GM21526 (cell line): ENCODE results near the gene PRRC2B.

Experiments
- ATAC-seq: cut with Tn5 transposase; IDR thresholded peaks from one replicate; pipeline ENCODE4 v1.9.1; 2021; ENCODE audit warnings: moderate library complexity; ENCODE audit not compliant: unreplicated experiment, low FRiP score

Gene PRRC2B

GRCh38 chr9:131406563-131407436, 12.9 kb downstream of the PRRC2B start:
- no peak for ATAC-seq

- no peak for ATAC-seq
Observed at GRCh38 chr9:131407717-131408195, 13.9 kb downstream of the PRRC2B start.

- ATAC-seq, result no peak
Observed at GRCh38 chr9:131409458-131409992, 15.6 kb downstream of the PRRC2B start.

GRCh38 chr9:131410044-131410491, 16.2 kb downstream of the PRRC2B start:
- ATAC-seq, result no peak

- no peak for ATAC-seq
Observed at GRCh38 chr9:131411719-131412681, 18.1 kb downstream of the PRRC2B start.

- ATAC-seq, result no peak
Observed at GRCh38 chr9:131416509-131416908, 22.6 kb downstream of the PRRC2B start.

GRCh38 chr9:131417264-131418142, 23.6 kb downstream of the PRRC2B start:
- ATAC-seq, result no peak

- no peak for ATAC-seq
Observed at GRCh38 chr9:131418143-131419025, 24.5 kb downstream of the PRRC2B start.

- no peak for ATAC-seq
Observed at GRCh38 chr9:131419026-131419614, 25.2 kb downstream of the PRRC2B start.

GRCh38 chr9:131419716-131420115, 25.8 kb downstream of the PRRC2B start:
- no peak for ATAC-seq

- ATAC-seq, result no peak
Observed at GRCh38 chr9:131420980-131421624, 27.2 kb downstream of the PRRC2B start.

GRCh38 chr9:131421691-131422090, 27.8 kb downstream of the PRRC2B start:
- no peak for ATAC-seq

GRCh38 chr9:131422241-131422792, 28.4 kb downstream of the PRRC2B start:
- no peak for ATAC-seq

- ATAC-seq, result no peak
Observed at GRCh38 chr9:131423171-131423581, 29.3 kb downstream of the PRRC2B start.

- ATAC-seq, result no peak
Observed at GRCh38 chr9:131426545-131426944, 32.7 kb downstream of the PRRC2B start.

GRCh38 chr9:131429121-131430012, 35.5 kb downstream of the PRRC2B start:
- no peak for ATAC-seq

- ATAC-seq, result no peak
Observed at GRCh38 chr9:131432050-131432449, 38.2 kb downstream of the PRRC2B start.
